ENCODE measurements around the gene TIMM13.
"Not testable (repeated sequence)": the region's sequence is repeated elsewhere in the genome, so short reads cannot be mapped to it uniquely, and the experiment has no call there.

Gene TIMM13

DNA sequence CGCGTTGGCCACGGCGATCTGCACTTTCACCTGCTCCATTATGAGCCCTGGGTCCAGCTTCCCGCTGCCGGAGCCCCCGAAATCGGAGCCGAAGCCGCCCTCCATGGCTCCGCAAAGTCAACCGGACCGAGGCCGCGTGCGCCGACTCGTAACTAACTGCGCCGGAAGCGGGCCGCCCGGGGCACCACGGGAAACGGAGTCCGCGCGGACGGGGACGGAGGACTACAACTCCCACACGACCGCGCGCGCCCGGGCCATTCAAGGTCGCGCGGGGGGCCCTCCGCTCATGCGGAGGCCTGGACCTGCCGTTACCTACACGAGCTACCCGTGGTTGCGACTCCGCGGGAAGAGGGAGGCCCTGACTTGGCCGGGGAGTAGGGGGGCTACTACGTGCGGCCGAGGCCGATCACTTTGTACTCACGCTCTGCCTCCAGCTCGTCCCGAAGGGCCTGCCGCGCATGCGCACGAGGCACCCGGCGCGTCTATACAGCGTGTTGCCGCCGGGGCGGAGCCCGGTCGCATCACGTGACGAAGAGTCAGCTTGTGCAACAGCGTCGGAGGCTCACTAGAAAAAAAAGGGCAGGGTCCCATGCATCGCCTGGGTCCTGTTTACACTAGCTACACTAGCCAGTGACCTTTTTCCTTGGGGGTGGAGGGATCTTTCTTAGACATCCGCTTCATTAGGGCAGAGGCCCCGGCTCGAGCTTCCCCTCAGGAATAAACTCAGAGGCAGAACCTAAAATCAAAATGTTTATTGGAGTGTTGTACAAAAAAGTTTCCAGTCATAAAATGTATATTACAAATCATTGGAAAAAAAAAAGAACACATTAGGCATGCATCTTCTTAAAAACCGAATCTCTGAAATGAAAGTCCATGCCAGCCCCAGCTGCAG lies at the start of gene TIMM13:
TSS of gene TIMM13 (minus strand) at position 158 of the 892 bp plus-strand sequence. CDS start at position 105, 53 bp downstream.
- peak; percentile 92 for DNase-seq

- no peak for DNase-seq
Observed at GRCh38 chr19:2476451-2477140, 49.2 kb upstream of the TIMM13 start.

DNA sequence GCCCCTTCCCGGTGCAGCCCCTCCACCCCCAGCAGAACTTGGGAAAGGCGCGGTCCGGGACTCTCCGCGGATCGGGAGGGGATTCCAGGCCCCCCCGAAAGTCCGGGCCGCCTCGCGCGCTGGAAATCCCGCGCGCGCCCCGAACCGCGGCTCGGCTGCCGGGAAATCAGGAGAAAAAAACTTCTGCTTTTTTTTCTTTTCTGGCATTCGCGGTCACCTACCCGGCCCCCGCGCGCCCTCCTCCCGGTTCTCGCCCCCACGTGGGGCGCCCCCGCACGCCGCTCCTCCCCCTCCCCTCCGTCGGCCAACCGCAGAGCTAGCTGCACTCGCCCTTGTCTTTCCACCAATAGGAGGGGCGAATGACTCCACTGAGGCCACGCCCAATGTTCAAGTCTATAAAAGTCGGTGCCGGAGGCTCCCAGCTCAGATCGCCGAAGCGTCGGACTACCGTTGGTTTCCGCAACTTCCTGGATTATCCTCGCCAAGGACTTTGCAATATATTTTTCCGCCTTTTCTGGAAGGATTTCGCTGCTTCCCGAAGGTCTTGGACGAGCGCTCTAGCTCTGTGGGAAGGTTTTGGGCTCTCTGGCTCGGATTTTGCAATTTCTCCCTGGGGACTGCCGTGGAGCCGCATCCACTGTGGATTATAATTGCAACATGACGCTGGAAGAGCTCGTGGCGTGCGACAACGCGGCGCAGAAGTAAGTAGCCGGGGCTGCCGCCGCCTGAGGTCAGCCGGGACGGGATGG lies 48.5 kb upstream of the TIMM13 start, which contains the start of gene GADD45B:
TSS of gene GADD45B (plus strand) at position 426 of the 749 bp plus-strand sequence. CDS start at position 658, 232 bp downstream.
- DNase-seq, result peak; percentile 96

GRCh38 chr19:2475018-2475701 lies 47.8 kb upstream of the TIMM13 start:
- DNase-seq, result no peak

DNA sequence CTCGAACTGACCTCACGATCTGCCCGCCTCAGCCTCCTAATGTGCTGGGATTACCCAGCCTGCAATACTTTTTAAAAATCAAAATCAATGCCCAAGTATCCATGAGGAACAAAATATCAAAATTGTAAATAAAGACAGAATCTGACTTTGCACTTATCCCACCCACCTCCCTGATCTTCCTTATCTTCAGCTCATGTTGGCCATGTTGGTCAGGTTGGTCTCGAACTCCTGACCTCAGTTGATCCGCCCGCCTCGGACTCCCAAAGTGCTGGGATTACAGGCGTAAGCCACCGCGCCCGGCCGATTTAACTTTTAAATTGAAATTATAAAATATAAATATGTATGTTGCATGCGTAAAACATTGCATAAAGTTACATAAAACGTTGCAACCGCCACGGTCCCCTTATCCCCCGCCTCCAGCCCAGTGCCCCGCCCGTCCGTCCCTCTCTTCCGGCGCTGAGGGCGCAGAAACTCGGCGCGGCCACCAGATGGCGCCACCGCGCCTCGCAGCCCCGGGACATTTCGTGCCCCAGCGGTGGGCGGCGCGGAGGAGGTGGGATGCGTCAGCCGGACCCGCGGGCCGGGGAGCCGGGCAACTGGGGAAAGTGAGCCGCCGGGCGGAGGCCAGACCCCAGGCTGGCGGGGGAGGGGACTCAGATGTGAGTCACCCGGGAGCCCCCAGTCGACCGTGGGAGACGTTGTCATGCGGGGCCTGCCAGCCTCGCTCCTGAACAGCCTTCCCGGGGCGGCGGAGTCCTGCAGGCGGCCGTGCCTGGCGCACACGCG lies 47.0 kb upstream of the TIMM13 start:
- DNase-seq, result peak; percentile 84

DNA sequence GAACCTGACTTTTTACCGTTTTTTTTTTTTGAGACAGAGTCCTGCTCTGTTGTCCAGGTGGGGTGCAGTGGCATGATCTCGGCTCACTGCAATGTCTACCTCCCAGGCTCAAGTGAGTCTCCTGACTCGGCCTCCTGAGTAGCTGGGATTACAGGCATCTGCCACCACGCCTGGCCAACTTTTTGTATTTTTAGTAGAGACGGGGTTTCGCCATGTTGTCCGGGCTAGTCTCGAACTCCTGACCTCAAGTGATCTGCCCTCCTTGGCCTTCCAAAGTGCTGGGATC lies 42.5 kb upstream of the TIMM13 start:
- DNase-seq, result not testable (repeated sequence)

GRCh38 chr19:2469102-2469914 lies 41.9 kb upstream of the TIMM13 start:
- DNase-seq, result peak; percentile 45

DNA sequence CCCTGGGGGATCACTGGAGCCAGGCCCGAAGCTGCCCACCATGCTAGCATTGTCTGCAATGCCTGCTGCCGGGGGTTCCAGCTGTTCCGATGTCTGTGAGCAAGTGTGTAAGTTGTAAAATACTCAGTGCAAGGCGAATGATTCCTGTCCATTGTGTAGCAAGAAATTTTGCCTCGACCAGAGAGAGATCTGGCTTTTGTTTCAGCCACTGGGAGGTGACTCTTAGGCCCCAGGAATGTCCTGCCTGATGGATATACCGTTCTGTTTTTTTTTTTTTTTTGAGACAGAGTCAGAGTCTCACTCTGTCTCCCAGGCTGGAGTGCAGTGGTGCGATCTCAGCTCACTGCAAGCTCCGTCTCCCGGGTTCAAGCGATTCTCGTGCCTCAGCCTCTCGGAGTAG lies 41.2 kb upstream of the TIMM13 start:
- DNase-seq, result no peak

- DNase-seq, result no peak
Observed at GRCh38 chr19:2464389-2464788, 37.0 kb upstream of the TIMM13 start.

- not testable (repeated sequence) for DNase-seq
Observed at GRCh38 chr19:2463694-2464093, 36.3 kb upstream of the TIMM13 start.

DNA sequence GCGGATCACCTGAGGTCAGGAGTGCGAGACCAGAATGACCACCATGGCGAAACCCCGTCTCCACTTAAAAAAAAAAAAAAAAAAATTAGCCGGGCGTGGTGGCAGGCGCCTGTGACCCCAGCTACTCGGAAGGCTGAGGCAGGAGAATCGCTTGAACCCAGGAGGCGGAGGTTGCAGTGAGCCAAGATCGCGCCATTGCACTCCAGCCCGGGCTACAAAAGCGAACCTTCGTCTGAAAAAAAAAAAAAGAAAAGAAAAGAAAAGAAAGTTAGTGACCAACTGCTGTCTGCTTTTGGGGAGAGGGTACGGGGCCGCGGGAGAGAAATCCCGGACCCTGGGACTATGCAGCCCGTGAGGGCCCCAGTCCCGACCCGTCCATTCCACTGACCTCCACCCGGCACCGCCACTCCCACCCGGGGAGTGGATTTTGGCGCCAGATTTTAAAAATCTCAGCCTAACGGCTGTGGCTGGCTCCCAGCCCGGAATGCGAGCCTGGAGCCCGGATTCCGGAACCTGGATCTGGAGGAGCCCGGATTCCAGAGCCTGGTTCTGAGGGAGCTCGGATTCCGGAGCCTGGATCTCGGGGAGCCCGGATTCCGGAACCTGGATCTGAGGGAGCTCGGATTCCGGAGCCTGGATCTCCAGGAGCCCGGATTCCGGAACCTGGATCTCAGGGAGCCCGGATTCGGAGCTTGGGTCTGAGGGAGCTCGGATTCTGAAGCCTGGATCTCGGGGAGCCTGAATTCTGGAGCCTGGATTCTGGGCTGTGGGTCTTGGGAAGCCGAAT lies 35.4 kb upstream of the TIMM13 start:
- DNase-seq, result peak; percentile 81

GRCh38 chr19:2461751-2462634 lies 34.6 kb upstream of the TIMM13 start:
- DNase-seq, result peak; percentile 30

GRCh38 chr19:2460245-2460644 lies 32.9 kb upstream of the TIMM13 start:
- no peak for DNase-seq

- not testable (repeated sequence) for DNase-seq
Observed at GRCh38 chr19:2458776-2459175, 31.4 kb upstream of the TIMM13 start.

DNA sequence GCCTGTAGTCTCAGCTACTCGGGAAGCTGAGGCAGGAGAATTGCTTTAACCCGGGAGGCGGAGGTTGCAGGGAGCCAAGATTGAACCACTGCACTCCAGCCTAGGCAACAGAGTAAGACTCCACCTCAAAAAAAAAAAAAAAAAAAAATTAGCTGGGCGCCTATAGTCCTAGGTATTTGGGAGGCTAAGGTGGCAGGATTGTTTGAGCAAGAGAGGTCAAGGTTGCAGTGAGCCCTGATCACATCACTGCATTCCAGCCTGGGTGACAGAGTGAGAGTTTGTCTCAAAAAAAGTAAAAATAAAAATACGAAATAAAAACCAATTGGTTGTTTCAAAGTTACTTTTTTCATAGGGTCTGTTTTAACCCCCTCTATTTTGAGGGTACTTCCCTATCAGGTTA lies 30.7 kb upstream of the TIMM13 start:
- no peak for DNase-seq

- no peak for DNase-seq
Observed at GRCh38 chr19:2457394-2458037, 30.1 kb upstream of the TIMM13 start.

DNA sequence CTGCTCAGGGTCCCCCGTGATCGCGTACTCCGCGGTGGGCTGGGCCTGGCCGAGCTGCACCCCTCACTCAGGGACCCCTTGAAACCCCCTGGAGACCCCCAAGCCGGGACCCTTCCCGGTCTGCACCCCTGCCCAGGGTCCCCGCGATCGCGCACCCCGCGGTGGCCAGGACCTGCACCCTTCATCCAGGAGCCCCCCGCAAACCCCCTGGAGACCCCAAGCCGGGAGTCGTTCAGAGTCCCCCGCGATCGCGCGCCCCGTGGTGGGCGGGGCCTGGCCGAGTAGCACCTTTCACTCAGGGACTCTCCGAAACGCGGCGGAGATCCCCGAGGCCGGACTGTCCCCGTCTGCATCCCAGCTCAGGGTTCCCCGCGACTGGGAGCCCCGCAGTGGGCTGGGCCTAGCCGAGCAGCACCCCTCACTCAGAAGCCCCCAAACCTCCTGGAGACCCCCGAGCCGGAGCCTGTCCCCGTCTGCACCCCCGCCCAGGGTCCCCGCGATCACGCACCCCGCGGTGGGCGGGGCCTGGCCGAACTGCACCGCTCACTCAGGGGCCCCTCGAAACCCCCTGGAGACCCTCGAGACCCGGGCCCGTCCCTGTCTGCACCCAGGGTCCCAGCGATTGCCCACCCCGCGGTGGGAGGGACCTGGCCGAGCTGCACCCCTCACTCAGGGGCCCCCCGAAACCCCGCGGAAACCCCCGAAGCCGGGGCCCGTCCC lies 28.6 kb upstream of the TIMM13 start:
- DNase-seq, result no peak

Data from GOT3 (cell line).